ENCODE data around the gene PEX13.
"Not testable (repeated sequence)": the region's sequence is repeated elsewhere in the genome, so short reads cannot be mapped to it uniquely, and the experiment has no call there.

PEX13 gene

GRCh38 chr2:61017556-61018317 lies at the start of gene PEX13, which contains the start of gene PUS10:
TSS of gene PEX13 (plus strand) at chr2:61017720. CDS start at chr2:61017760, 40 bp downstream.
TSS of gene PUS10 (minus strand) at chr2:61018255. CDS start at chr2:61011890, 6,365 bp downstream.
- H3K27me3 ChIP-seq (ENCODE audit: insufficient read depth, low read length), result no peaks in the 10 kb centered on the region
- H3K9me3 ChIP-seq (ENCODE audit: insufficient read depth, low read depth, low read length), result no peaks in the 10 kb centered on the region
- peaks cover 11% of the 10 kb centered on the region for H3K36me3 ChIP-seq (ENCODE audit: insufficient read depth, low read depth, low read length)
- H3K27ac ChIP-seq (ENCODE audit: low read length), result peak within 1 kb of the TSS; percentile 90
- peak within 1 kb of the TSS; percentile 98 for H3K9ac ChIP-seq (ENCODE audit: low read depth, low read length)
- H3K4me3 ChIP-seq (ENCODE audit: low read length), result peak within 1 kb of the TSS; percentile 99
- peaks cover 4% of the 10 kb centered on the region; the same call in 1 of the 2 replicates for H3K4me1 ChIP-seq (ENCODE audit: insufficient read depth, low read length)

GRCh38 chr2:60972889-60973656 lies 44.4 kb upstream of the PEX13 start:
- Histone ChIP-seq H3K4me3 (ENCODE audit: low read length) (no peak overlapping the region), H3K9ac (ENCODE audit: low read depth, low read length) (no peak overlapping the region), H3K27ac (ENCODE audit: low read length) (no peak overlapping the region), H3K36me3 (ENCODE audit: insufficient read depth, low read depth, low read length) (no peaks in the 10 kb centered on the region), H3K9me3 (ENCODE audit: insufficient read depth, low read depth, low read length) (no peaks in the 10 kb centered on the region), H3K4me1 (ENCODE audit: insufficient read depth, low read length) (no peaks in the 10 kb centered on the region), H3K27me3 (ENCODE audit: insufficient read depth, low read length) (no peaks in the 10 kb centered on the region)

DNA sequence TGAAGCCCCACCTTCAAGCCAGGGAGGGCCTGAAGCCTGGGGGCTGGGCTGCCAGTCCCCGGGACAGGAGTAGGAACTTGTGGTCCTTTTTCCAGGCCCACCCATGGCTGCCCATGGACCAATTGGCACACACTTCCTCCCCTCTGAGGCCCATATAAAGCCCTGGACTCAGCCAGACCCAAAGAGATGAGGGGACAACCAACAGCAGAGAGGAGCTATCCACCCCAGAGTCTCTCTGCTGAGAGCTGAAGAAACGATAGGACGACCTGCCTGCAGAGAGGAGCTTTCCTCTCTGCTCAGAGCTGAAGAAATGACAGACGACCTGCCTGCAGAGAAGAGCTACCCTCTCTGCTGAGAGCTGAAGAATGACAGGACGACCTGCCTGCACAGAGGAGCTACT lies 43.8 kb upstream of the PEX13 start:
- no peaks in the 10 kb centered on the region for H3K27me3 ChIP-seq (ENCODE audit: insufficient read depth, low read length)
- no peaks in the 10 kb centered on the region for H3K4me1 ChIP-seq (ENCODE audit: insufficient read depth, low read length)
- H3K4me3 ChIP-seq (ENCODE audit: low read length), result no peak overlapping the region
- H3K9ac ChIP-seq (ENCODE audit: low read depth, low read length), result no peak overlapping the region
- no peaks in the 10 kb centered on the region for H3K9me3 ChIP-seq (ENCODE audit: insufficient read depth, low read depth, low read length)
- no peaks in the 10 kb centered on the region for H3K36me3 ChIP-seq (ENCODE audit: insufficient read depth, low read depth, low read length)
- H3K27ac ChIP-seq (ENCODE audit: low read length), result no peak overlapping the region

- no peaks in the 10 kb centered on the region for H3K9me3 ChIP-seq (ENCODE audit: insufficient read depth, low read depth, low read length)
- no peak overlapping the region for H3K9ac ChIP-seq (ENCODE audit: low read depth, low read length)
- no peak overlapping the region for H3K4me3 ChIP-seq (ENCODE audit: low read length)
- H3K27ac ChIP-seq (ENCODE audit: low read length), result no peak overlapping the region
- H3K27me3 ChIP-seq (ENCODE audit: insufficient read depth, low read length), result no peaks in the 10 kb centered on the region
- H3K4me1 ChIP-seq (ENCODE audit: insufficient read depth, low read length), result no peaks in the 10 kb centered on the region
- no peaks in the 10 kb centered on the region for H3K36me3 ChIP-seq (ENCODE audit: insufficient read depth, low read depth, low read length)
Observed at GRCh38 chr2:60974652-60975051, 42.9 kb upstream of the PEX13 start.

- Histone ChIP-seq H3K9me3 (ENCODE audit: insufficient read depth, low read depth, low read length) (no peaks in the 10 kb centered on the region), H3K36me3 (ENCODE audit: insufficient read depth, low read depth, low read length) (no peaks in the 10 kb centered on the region), H3K27ac (ENCODE audit: low read length) (no peak overlapping the region), H3K9ac (ENCODE audit: low read depth, low read length) (no peak overlapping the region), H3K4me3 (ENCODE audit: low read length) (no peak overlapping the region), H3K4me1 (ENCODE audit: insufficient read depth, low read length) (no peaks in the 10 kb centered on the region), H3K27me3 (ENCODE audit: insufficient read depth, low read length) (no peaks in the 10 kb centered on the region)
Observed at GRCh38 chr2:60976256-60976850, 41.2 kb upstream of the PEX13 start.

GRCh38 chr2:60976875-60977561 lies 40.5 kb upstream of the PEX13 start:
- Histone ChIP-seq H3K4me3 (ENCODE audit: low read length) (no peak overlapping the region), H3K36me3 (ENCODE audit: insufficient read depth, low read depth, low read length) (no peaks in the 10 kb centered on the region), H3K9me3 (ENCODE audit: insufficient read depth, low read depth, low read length) (no peaks in the 10 kb centered on the region), H3K27me3 (ENCODE audit: insufficient read depth, low read length) (no peaks in the 10 kb centered on the region), H3K4me1 (ENCODE audit: insufficient read depth, low read length) (no peaks in the 10 kb centered on the region), H3K27ac (ENCODE audit: low read length) (no peak overlapping the region), H3K9ac (ENCODE audit: low read depth, low read length) (no peak overlapping the region)

- Histone ChIP-seq H3K4me1 (ENCODE audit: insufficient read depth, low read length) (no peaks in the 10 kb centered on the region), H3K4me3 (ENCODE audit: low read length) (no peak overlapping the region), H3K27me3 (ENCODE audit: insufficient read depth, low read length) (no peaks in the 10 kb centered on the region), H3K36me3 (ENCODE audit: insufficient read depth, low read depth, low read length) (no peaks in the 10 kb centered on the region), H3K9ac (ENCODE audit: low read depth, low read length) (no peak overlapping the region), H3K9me3 (ENCODE audit: insufficient read depth, low read depth, low read length) (no peaks in the 10 kb centered on the region), H3K27ac (ENCODE audit: low read length) (no peak overlapping the region)
Observed at GRCh38 chr2:60977562-60977895, 40.0 kb upstream of the PEX13 start.

GRCh38 chr2:60979231-60979630 lies 38.3 kb upstream of the PEX13 start:
- H3K27me3 ChIP-seq (ENCODE audit: insufficient read depth, low read length), result no peaks in the 10 kb centered on the region
- no peaks in the 10 kb centered on the region for H3K4me1 ChIP-seq (ENCODE audit: insufficient read depth, low read length)
- no peak overlapping the region for H3K9ac ChIP-seq (ENCODE audit: low read depth, low read length)
- no peak overlapping the region for H3K27ac ChIP-seq (ENCODE audit: low read length)
- H3K4me3 ChIP-seq (ENCODE audit: low read length), result no peak overlapping the region
- no peaks in the 10 kb centered on the region for H3K36me3 ChIP-seq (ENCODE audit: insufficient read depth, low read depth, low read length)
- H3K9me3 ChIP-seq (ENCODE audit: insufficient read depth, low read depth, low read length), result no peaks in the 10 kb centered on the region

DNA sequence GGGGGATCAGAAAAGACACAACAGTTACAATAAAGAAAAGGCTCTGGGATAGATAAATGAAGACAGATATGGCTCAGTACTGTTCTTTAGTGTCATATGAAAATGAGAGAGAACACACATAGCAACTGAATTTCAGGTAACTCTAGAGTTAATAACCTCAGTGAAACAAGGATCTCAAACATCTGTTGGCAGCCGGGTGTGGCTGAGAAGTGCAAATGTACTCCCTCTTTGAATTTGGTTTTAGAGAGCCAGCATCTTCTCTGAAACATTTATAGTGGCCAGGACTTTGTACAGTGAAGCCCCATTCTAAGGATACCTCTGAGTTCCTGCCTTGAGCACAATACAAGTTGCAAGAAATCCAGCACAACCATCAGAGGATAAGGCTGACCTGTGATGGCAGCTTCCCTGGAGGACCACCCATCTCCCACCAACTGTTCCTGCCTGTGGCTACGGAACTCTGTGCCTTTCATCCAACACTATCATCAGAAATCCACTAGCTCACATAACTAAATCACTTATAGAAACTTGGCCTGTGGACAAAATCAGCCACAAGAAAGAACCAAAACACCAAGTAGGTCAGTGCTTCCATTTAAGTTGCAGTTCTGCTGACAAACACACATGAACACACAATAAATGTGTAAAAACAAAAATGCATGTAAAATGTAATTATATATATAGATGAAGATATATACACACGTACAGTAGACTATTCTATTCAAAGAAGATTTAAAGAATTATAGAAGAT lies 37.3 kb upstream of the PEX13 start:
- Histone ChIP-seq H3K9ac (ENCODE audit: low read depth, low read length) (no peak overlapping the region), H3K27me3 (ENCODE audit: insufficient read depth, low read length) (no peaks in the 10 kb centered on the region), H3K36me3 (ENCODE audit: insufficient read depth, low read depth, low read length) (no peaks in the 10 kb centered on the region), H3K27ac (ENCODE audit: low read length) (no peak overlapping the region), H3K4me3 (ENCODE audit: low read length) (no peak overlapping the region), H3K4me1 (ENCODE audit: insufficient read depth, low read length) (no peaks in the 10 kb centered on the region), H3K9me3 (ENCODE audit: insufficient read depth, low read depth, low read length) (no peaks in the 10 kb centered on the region)

GRCh38 chr2:60982066-60982465 lies 35.5 kb upstream of the PEX13 start:
- not testable (repeated sequence) for H3K4me1 ChIP-seq (ENCODE audit: insufficient read depth, low read length); H3K4me3 ChIP-seq (ENCODE audit: low read length); H3K27me3 ChIP-seq (ENCODE audit: insufficient read depth, low read length); H3K9ac ChIP-seq (ENCODE audit: low read depth, low read length); H3K36me3 ChIP-seq (ENCODE audit: insufficient read depth, low read depth, low read length); H3K27ac ChIP-seq (ENCODE audit: low read length); H3K9me3 ChIP-seq (ENCODE audit: insufficient read depth, low read depth, low read length)

- H3K27ac ChIP-seq (ENCODE audit: low read length), result no peak overlapping the region
- no peaks in the 10 kb centered on the region for H3K4me1 ChIP-seq (ENCODE audit: insufficient read depth, low read length)
- H3K4me3 ChIP-seq (ENCODE audit: low read length), result no peak overlapping the region
- no peak overlapping the region for H3K9ac ChIP-seq (ENCODE audit: low read depth, low read length)
- no peaks in the 10 kb centered on the region for H3K9me3 ChIP-seq (ENCODE audit: insufficient read depth, low read depth, low read length)
- H3K27me3 ChIP-seq (ENCODE audit: insufficient read depth, low read length), result no peaks in the 10 kb centered on the region
- H3K36me3 ChIP-seq (ENCODE audit: insufficient read depth, low read depth, low read length), result no peaks in the 10 kb centered on the region
Observed at GRCh38 chr2:60984720-60985119, 32.8 kb upstream of the PEX13 start.
